HepG2 (cell line): Measurements from ENCODE around the gene SH3YL1. TPM values are rescaled to one million over a fixed set of nuclear protein-coding genes. Genes with fewer than 3 reads are reported as not detected.
A peak's percentile ranks its signal among the peaks of the same experiment; 100 is the strongest.

Source experiments
- ATAC-seq: fragments of 200-7000 bp; cut with Tn5 transposase; 3 replicates; pipeline ENCODE4 v1.9.1; 2020; ENCODE audit warnings: mild to moderate bottlenecking, moderate library complexity
- BruUV-seq: library from RNA; stranded (reverse); fragments of 400-500 nt; replicated peaks from 2 replicates; lab custom pipeline; 2021; lab: Mats Ljungman, UMichigan
- CTCF ChIA-PET: fragments of 300-600 bp; formaldehyde crosslinking; extraction: SDS; loops from one replicate; lab custom pipeline; 2021; ENCODE audit warnings: low total read pairs, inconsistent platforms, low intra/inter-chr PET ratio; lab: Yijun Ruan, JAX
- POLR2A ChIA-PET: fragments of 350-600 bp; sonication (Branson Sonifier 250); formaldehyde crosslinking; loops from one replicate; lab custom pipeline; 2020; ENCODE audit warnings: antibody characterized with exemption, inconsistent platforms; lab: Yijun Ruan, JAX
- DNase-seq: peaks from one replicate; pipeline ENCODE4 v3.0.0-alpha.2; 2015; ENCODE audit warnings: low spot score
- FAIRE-seq: peaks from 3 replicates; lab custom pipeline; 2011; peaks lifted over from hg19 to GRCh38; lab: Jason Lieb, UNC
- H2AFZ ChIP-seq: one replicate; pipeline ENCODE4 v1.6.1; 2011; ENCODE audit warnings: low read length, inconsistent platforms
- H3K27ac ChIP-seq: fragments of 300-600 bp; 3 replicates; pipeline ENCODE4 v1.8.0; 2011; ENCODE audit warnings: mixed run types, mild to moderate bottlenecking, mixed read lengths, low read length, inconsistent platforms; ENCODE audit not compliant: insufficient read depth; ENCODE audit errors: extremely low read length
- H3K27me3 ChIP-seq, 2 experiments: fragments of 200-600 bp in 1 of 2; 2 replicates in 1 of 2; 3 replicates in 1 of 2; pipeline versions ENCODE4 v1.6.0 to v1.8.0; 2011; ENCODE audit warnings: low read length in 2 of 2, mild to moderate bottlenecking in 2 of 2, moderate library complexity in 2 of 2, inconsistent platforms in 1 of 2; ENCODE audit not compliant: insufficient read depth in 2 of 2, control insufficient read depth in 1 of 2
- H3K36me3 ChIP-seq, 2 experiments: fragments of 200-600 bp in 1 of 2; replicated peaks in 1 of 2; 2 replicates in 1 of 2; 3 replicates in 1 of 2; pipeline versions ENCODE4 v1.5.1 to v1.8.0; 2011; ENCODE audit warnings: low read length in 2 of 2, inconsistent platforms in 1 of 2; ENCODE audit not compliant: insufficient read depth in 2 of 2, control insufficient read depth in 1 of 2
- H3K4me1 ChIP-seq: 2 replicates; pipeline ENCODE4 v1.5.1; 2012; ENCODE audit warnings: low read length, inconsistent platforms; ENCODE audit not compliant: insufficient read depth
- H3K4me2 ChIP-seq: 2 replicates; pipeline ENCODE4 v1.6.0; 2011; ENCODE audit warnings: low read depth, low read length, inconsistent platforms
- H3K4me3 ChIP-seq, 3 experiments: fragments of 200-600 bp in 1 of 3; sonication (generic), shearing (Covaris generic) in 1 of 3; replicated peaks in 1 of 3; 2 replicates each; pipeline ENCODE4 v1.5.1; 2011 to 2016; ENCODE audit warnings: low read length in 3 of 3, inconsistent platforms in 2 of 3, low read depth in 2 of 3, mild to moderate bottlenecking in 2 of 3, control low read depth in 1 of 3, mixed read lengths in 1 of 3; ENCODE audit not compliant: insufficient read depth in 1 of 3
- H3K79me2 ChIP-seq: one replicate; pipeline ENCODE4 v1.6.1; 2011; ENCODE audit warnings: low read length, inconsistent platforms; ENCODE audit not compliant: insufficient read depth
- H3K9ac ChIP-seq: 2 replicates; pipeline ENCODE4 v1.6.0; 2011; ENCODE audit warnings: mild to moderate bottlenecking, low read depth, low read length, inconsistent platforms; ENCODE audit not compliant: insufficient read depth
- H3K9me3 ChIP-seq: 2 replicates; pipeline ENCODE4 v1.5.1; 2012; ENCODE audit warnings: mild to moderate bottlenecking, low read length
- H4K20me1 ChIP-seq: 2 replicates; pipeline ENCODE4 v1.6.0; 2011; ENCODE audit warnings: inconsistent platforms, mild to moderate bottlenecking, low read length, moderate library complexity; ENCODE audit not compliant: insufficient read depth
- CENPX ChIP-seq: sonication (generic); formaldehyde crosslinking; IDR thresholded peaks from 2 replicates; pipeline ENCODE4 v1.9.0; 2021; ENCODE audit warnings: mild to moderate bottlenecking, missing genetic modification reagents, moderate library complexity
- KMT2B ChIP-seq: IDR thresholded peaks from 2 replicates; pipeline ENCODE4 v1.6.1; 2016; ENCODE audit warnings: missing genetic modification reagents, missing compliant biosample characterization
- NFE2L2 ChIP-seq: fragments of 150-350 bp; IDR thresholded peaks from 2 replicates; pipeline ENCODE4 v1.6.1; 2014; ENCODE audit warnings: low read length
- ZNF430 ChIP-seq: sonication (generic); formaldehyde crosslinking; IDR thresholded peaks from 2 replicates; pipeline ENCODE4 v1.9.0; 2021; ENCODE audit warnings: mild to moderate bottlenecking, missing genetic modification reagents
- ZNF547 ChIP-seq: sonication (generic); formaldehyde crosslinking; IDR thresholded peaks from 2 replicates; pipeline ENCODE4 v1.5.1; 2020; ENCODE audit warnings: mild to moderate bottlenecking, missing genetic modification reagents
- ZNF775 ChIP-seq: sonication (generic); formaldehyde crosslinking; IDR thresholded peaks from 2 replicates; pipeline ENCODE4 v1.4.0; 2020; ENCODE audit warnings: missing genetic modification reagents, mild to moderate bottlenecking, moderate library complexity, borderline replicate concordance
- WGBS: methylation state at CpG from one replicate; pipeline ENCODE4 v1.1.6; 2017; ENCODE audit warnings: low lambda C conversion rate; 5-methylcytosine and 5-hydroxymethylcytosine counted together
- in situ Hi-C: cut with HindIII; loops from 2 replicates; pipeline ENCODE4 v1.10.0; 2017; ENCODE audit warnings: low pct_unique_long_range_greater_than_20kb; ENCODE audit not compliant: extremely low pct_ligation_motif_present
- intact Hi-C: fragments of 100-400 bp; cut with micrococcal nuclease; formaldehyde crosslinking; loops from one replicate; pipeline ENCODE4 v1.10.0; 2022; ENCODE audit not compliant: unreplicated experiment
- polyA plus RNA-seq, 8 experiments: library from polyadenylated mRNA; depleted of rRNA in 3 of 8; stranded (reverse) in 7 of 8; unstranded in 1 of 8; fragments of >200 nt; fragmentation: Illumina TruSeq in 4 of 8; extraction: Trizol in 4 of 8; gene quantifications; 2 replicates each; pipeline versions ENCODE4 v1.2.1 to v1.2.3, GENCODE V29; 2011 to 2016; ENCODE audit warnings: low read depth in 4 of 8, missing spikeins in 1 of 8, mixed read lengths in 1 of 8; ENCODE audit not compliant: insufficient read depth in 1 of 8
- total RNA-seq, 5 experiments: library from RNA; depleted of rRNA; stranded (reverse); fragments of >200 nt; fragmentation: Illumina TruSeq; extraction: Trizol; gene quantifications; 2 replicates each; pipeline ENCODE4 v1.2.3, GENCODE V29; 2016; ENCODE audit warnings: low read depth in 1 of 5
- TF ChIP-seq, protein P1 (sequence below): sonication (generic); formaldehyde crosslinking; IDR thresholded peaks from 2 replicates; pipeline ENCODE4 v1.8.0; 2022; ENCODE audit warnings: missing genetic modification reagents, mild to moderate bottlenecking, inconsistent platforms, borderline replicate concordance
- TF ChIP-seq, protein P2 (sequence below): sonication (generic); formaldehyde crosslinking; IDR thresholded peaks from 2 replicates; pipeline ENCODE4 v1.5.0; 2020; ENCODE audit warnings: missing genetic modification reagents, mild to moderate bottlenecking, borderline replicate concordance
- TF ChIP-seq, protein P3 (sequence below): sonication (generic); formaldehyde crosslinking; IDR thresholded peaks from 2 replicates; pipeline ENCODE4 v1.4.0; 2020; ENCODE audit warnings: missing genetic modification reagents
- TF ChIP-seq, protein P4 (sequence below): sonication (generic); formaldehyde crosslinking; IDR thresholded peaks from 2 replicates; pipeline ENCODE4 v1.5.0; 2020; ENCODE audit warnings: missing genetic modification reagents
- TF ChIP-seq, protein P5 (sequence below), 2 experiments: sonication (generic) in 1 of 2; formaldehyde crosslinking in 1 of 2; IDR thresholded peaks; 2 replicates each; pipeline versions ENCODE4 v1.5.1 to v1.6.1; 2011 to 2020; ENCODE audit warnings: borderline replicate concordance in 1 of 2, low read depth in 1 of 2, low read length in 1 of 2, mild to moderate bottlenecking in 1 of 2, missing genetic modification reagents in 1 of 2, moderate library complexity in 1 of 2

Gene SH3YL1
- total and polyA plus RNA-seq, 2 of the 13 experiments (the other 11 are each of a cell fraction or from before 2014, with no cell fraction given), result 13.0 to 48.2 TPM

DNA sequence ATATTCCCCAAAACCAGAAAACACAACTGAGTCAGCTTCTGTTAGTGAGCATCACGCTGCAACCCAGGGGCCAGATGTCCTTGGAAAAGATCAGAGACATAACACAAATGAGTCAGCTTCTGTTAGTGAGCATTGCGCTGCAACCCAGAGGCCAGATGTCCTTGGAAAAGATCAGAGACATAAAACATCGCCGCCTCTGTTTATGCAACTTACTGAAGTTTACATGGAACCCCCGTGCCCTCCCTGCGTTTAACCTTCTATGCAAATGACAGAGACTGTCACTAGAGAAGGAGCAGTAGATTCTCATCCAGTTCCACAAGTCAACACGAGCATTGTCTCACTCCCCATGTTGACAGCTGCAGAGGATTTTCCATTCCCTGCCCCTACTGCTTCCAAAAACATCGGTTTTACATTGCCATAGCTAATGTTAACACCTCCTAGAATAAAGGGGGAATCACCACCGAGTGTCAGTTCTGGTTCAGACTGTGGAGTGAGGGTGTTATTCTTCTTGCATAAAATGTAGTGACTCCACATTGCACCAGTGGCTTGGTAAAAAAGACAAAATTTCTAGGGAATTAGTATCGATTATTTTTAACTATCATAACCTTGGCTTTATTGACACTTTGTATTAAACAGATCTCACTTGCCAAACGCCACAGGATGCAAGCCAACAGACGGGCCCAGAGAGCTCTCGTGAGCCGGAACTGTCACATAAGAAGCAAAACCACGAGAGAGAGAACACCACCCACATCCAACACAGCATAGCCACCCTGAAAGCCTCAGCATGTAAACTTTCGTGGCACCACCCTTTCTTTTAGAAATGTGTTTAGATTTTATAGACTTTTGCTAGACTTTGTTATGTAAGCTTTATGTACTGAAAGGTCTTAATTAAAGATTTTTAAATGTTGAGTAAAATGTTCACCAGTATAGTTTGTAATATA is 87.7 kb downstream of the SH3YL1 start:
- peak; percentile 95 for FAIRE-seq
- no peak for TF ChIP-seq KMT2B (CRISPR knock-in tag)
- TF ChIP-seq CENPX (CRISPR knock-in tag), result no peak
- TF ChIP-seq, protein P1, sequence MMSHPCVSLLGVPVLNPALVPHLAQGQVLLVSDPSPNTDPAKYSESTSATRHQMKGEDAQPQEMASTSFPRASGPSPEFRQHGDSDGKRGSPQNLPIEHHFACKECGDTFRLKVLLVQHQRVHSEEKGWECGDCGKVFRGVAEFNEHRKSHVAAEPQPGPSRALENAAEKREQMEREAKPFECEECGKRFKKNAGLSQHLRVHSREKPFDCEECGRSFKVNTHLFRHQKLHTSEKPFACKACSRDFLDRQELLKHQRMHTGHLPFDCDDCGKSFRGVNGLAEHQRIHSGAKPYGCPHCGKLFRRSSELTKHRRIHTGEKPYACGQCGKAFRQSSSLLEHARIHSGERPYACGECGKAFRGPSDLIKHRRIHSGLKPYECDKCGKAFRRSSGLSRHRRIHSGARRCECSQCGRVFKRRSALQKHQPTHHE (CRISPR knock-in tag), result no peak; the same call in 1 of the 2 replicates
- TF ChIP-seq, protein P2, sequence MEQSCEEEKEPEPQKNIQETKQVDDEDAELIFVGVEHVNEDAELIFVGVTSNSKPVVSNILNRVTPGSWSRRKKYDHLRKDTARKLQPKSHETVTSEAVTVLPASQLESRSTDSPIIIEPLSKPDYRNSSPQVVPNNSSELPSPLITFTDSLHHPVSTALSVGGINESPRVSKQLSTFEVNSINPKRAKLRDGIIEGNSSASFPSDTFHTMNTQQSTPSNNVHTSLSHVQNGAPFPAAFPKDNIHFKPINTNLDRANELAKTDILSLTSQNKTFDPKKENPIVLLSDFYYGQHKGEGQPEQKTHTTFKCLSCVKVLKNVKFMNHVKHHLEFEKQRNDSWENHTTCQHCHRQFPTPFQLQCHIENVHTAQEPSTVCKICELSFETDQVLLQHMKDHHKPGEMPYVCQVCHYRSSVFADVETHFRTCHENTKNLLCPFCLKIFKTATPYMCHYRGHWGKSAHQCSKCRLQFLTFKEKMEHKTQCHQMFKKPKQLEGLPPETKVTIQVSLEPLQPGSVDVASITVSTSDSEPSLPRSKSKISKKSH, result no peak
- TF ChIP-seq NFE2L2, result peak; percentile 47; the same call in 1 of the 2 replicates
- TF ChIP-seq, protein P3, sequence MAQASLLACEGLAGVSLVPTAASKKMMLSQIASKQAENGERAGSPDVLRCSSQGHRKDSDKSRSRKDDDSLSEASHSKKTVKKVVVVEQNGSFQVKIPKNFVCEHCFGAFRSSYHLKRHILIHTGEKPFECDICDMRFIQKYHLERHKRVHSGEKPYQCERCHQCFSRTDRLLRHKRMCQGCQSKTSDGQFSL (CRISPR knock-in tag), result no peak
- TF ChIP-seq, protein P4, sequence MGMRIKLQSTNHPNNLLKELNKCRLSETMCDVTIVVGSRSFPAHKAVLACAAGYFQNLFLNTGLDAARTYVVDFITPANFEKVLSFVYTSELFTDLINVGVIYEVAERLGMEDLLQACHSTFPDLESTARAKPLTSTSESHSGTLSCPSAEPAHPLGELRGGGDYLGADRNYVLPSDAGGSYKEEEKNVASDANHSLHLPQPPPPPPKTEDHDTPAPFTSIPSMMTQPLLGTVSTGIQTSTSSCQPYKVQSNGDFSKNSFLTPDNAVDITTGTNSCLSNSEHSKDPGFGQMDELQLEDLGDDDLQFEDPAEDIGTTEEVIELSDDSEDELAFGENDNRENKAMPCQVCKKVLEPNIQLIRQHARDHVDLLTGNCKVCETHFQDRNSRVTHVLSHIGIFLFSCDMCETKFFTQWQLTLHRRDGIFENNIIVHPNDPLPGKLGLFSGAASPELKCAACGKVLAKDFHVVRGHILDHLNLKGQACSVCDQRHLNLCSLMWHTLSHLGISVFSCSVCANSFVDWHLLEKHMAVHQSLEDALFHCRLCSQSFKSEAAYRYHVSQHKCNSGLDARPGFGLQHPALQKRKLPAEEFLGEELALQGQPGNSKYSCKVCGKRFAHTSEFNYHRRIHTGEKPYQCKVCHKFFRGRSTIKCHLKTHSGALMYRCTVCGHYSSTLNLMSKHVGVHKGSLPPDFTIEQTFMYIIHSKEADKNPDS, result no peak; the same call in 1 of the 2 replicates
- TF ChIP-seq, protein P5, sequence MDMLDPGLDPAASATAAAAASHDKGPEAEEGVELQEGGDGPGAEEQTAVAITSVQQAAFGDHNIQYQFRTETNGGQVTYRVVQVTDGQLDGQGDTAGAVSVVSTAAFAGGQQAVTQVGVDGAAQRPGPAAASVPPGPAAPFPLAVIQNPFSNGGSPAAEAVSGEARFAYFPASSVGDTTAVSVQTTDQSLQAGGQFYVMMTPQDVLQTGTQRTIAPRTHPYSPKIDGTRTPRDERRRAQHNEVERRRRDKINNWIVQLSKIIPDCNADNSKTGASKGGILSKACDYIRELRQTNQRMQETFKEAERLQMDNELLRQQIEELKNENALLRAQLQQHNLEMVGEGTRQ (IDR thresholded peaks at IDR 0.05; ENCODE audit: low read depth, low read length), result 0 out of 2 replicates have a peak, but pooled peaks have one; percentile 13
- TF ChIP-seq, protein P5 (CRISPR knock-in tag; IDR thresholded peaks at IDR 0.05; ENCODE audit: borderline replicate concordance), result no peak
- no peak for TF ChIP-seq ZNF547
- TF ChIP-seq ZNF430 (CRISPR knock-in tag), result peak; percentile 92; the same call in 1 of the 2 replicates
- TF ChIP-seq ZNF775, result 0 out of 2 replicates have a peak, but pooled peaks have one; percentile 40

More for the DNA sequence above, 87.7 kb downstream of the SH3YL1 start:
- TSS peak; percentile 82 for BruUV-seq
- Histone ChIP-seq H3K79me2 (no peaks in the 10 kb centered on the region), H4K20me1 (no peaks in the 10 kb centered on the region), H3K4me3 (peak overlapping the region; percentile 28 to 60 (median 41); a peak in 5 of 6 replicates), H3K27ac (peak overlapping the region; percentile 79), H3K9me3 (no peaks in the 10 kb centered on the region), H3K9ac (peak overlapping the region; percentile 66), H3K27me3 (0 out of 5 replicates have a peak, but pooled peaks cover 0 to under 1% of the 10 kb centered on the region in 2 experiments), H3K4me1 (peaks cover 55% of the 10 kb centered on the region), H2AFZ (no peak overlapping the region), H3K4me2 (peak overlapping the region; percentile 93), H3K36me3 (no peaks in the 10 kb centered on the region)
- ChIA-PET CTCF (interaction anchor here (1.0 to 1.7 kb wide), 3 partner anchors 84 to 165 kb away, joined by 3 to 6 read pairs (median 4); no protein-coding TSS in a partner anchor), POLR2A (interaction anchor here (0.8 to 5.2 kb wide), 22 partner anchors 11 to 501 kb away, joined by 3 to 156 read pairs (median 4); partner anchors contain the start of genes ACP1, ALKAL2, SH3YL1 and TMEM18)
- DNase-seq, result peak; percentile 100
- ATAC-seq, result peak; percentile 90
- intact Hi-C loops (loop anchor here (1.0 to 5.0 kb wide), 4 partner anchors 56 to 114 kb away; no protein-coding TSS in a partner anchor), in situ Hi-C loops (loop anchor here (5.0 kb wide), 1 partner anchor 91 kb away; no protein-coding TSS in a partner anchor)
- 1% methylated on average over 16 of the region's 16 CpGs for WGBS
